H1 (cell line): ENCODE data around the gene ZNF750. TPM values are rescaled to one million over a fixed set of nuclear protein-coding genes. Genes with fewer than 3 reads are reported as not detected.

Experiments
- CEBPB ChIP-seq: IDR thresholded peaks from 2 replicates; pipeline ENCODE4 v1.6.1; 2012; ENCODE audit warnings: low read depth, low read length
- CHD7 ChIP-seq: fragments of 300-600 bp; sonication (generic); IDR thresholded peaks from 2 replicates; pipeline ENCODE4 v1.7.1; 2012; ENCODE audit warnings: low read length, moderate library complexity, mild to moderate bottlenecking, inconsistent platforms; ENCODE audit not compliant: insufficient replicate concordance
- NRF1 ChIP-seq: IDR thresholded peaks from 2 replicates; pipeline ENCODE4 v1.6.1; 2011; ENCODE audit warnings: mild to moderate bottlenecking, low read depth, low read length, improper control_type of control experiment
- YY1 ChIP-seq: IDR thresholded peaks from 2 replicates; pipeline ENCODE4 v1.6.1; 2011; ENCODE audit warnings: low read depth, mild to moderate bottlenecking, low read length
- polyA plus RNA-seq, 7 experiments: library from polyadenylated mRNA; depleted of rRNA in 3 of 7; stranded (reverse) in 5 of 7; unstranded in 2 of 7; fragments of >200 nt in 5 of 7; fragments of 200-250 nt in 2 of 7; gene quantifications; 1 replicate in 5 of 7; 2 replicates in 1 of 7; 4 replicates in 1 of 7; pipeline versions ENCODE4 v1.2.1 to v1.2.3, GENCODE V29; 2011 to 2013; ENCODE audit warnings: missing spikeins in 2 of 7, mixed read lengths in 2 of 7
- total RNA-seq: library from RNA; stranded (reverse); fragmentation: NEBNext Ultra II Directional; extraction: Animal tissue kit (Norgen Biotek cat#: 25700); gene quantifications from 2 replicates; pipeline ENCODE4 v1.2.1, GENCODE V29; 2021

ZNF750 gene
- total and polyA plus RNA-seq, 2 of the 8 experiments (the other 6 are each of a cell fraction or from before 2014, with no cell fraction given), result not detected

DNA sequence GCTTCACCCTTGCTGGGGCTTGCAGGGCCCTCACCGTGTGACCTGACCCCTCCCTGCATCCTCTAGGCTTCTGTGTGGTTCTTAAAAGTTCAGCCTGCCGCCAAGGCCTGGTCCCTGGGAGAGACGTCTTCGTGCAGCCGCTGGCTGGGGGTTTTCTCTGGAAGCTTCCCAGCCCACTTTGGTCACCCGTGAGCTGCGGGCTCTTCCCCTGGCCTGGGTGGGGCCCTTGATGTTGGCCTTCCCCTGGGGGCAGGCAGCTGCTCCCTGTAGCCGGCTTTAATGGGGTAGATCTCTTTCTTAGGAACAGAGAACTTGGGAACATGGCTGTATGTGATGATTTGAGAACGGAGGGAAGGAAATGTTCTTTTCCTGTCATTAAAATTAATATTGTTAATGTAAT is 32.7 kb downstream of the ZNF750 start (continued):
- no peak for TF ChIP-seq CHD7
- TF ChIP-seq CEBPB, result no peak
- TF ChIP-seq YY1, result no peak
- TF ChIP-seq NRF1, result no peak
